Measurements from ENCODE around the gene PAQR7. TPM values are rescaled to one million over a fixed set of nuclear protein-coding genes. Genes with fewer than 3 reads are reported as not detected.
A peak's percentile ranks its signal among the peaks of the same experiment; 100 is the strongest.

PAQR7 gene
- total RNA-seq, 1 donor from 2014 or later: 15.1 TPM

GRCh38 chr1:25862785-25863485 is 12.6 kb downstream of the PAQR7 start:
- no peak overlapping the region for H3K4me3 Mint-ChIP-seq (ENCODE audit: unreplicated experiment)
- no peaks in the 10 kb centered on the region for H3K9me3 ChIP-seq (ENCODE audit: insufficient read depth, low read depth, low read length)
- no peak for FAIRE-seq

GRCh38 chr1:25861316-25862286 is 13.9 kb downstream of the PAQR7 start:
- H3K4me3 Mint-ChIP-seq (ENCODE audit: unreplicated experiment): peak overlapping the region; percentile 16
- TF ChIP-seq CTCF (IDR thresholded peaks at IDR 0.05; ENCODE audit: insufficient read depth, low read depth, low read length) (no peak), EZH2 (IDR thresholded peaks at IDR 0.05; ENCODE audit: insufficient read depth, low read length) (no peak)

More at GRCh38 chr1:25862785-25863485, 12.6 kb downstream of the PAQR7 start:
- TF ChIP-seq CTCF (IDR thresholded peaks at IDR 0.05; ENCODE audit: insufficient read depth, low read depth, low read length): no peak
- no peak for TF ChIP-seq EZH2 (IDR thresholded peaks at IDR 0.05; ENCODE audit: insufficient read depth, low read length)
- Histone ChIP-seq H3K4me3 (ENCODE audit: insufficient read depth, low read depth, low read length) (no peak overlapping the region), H3K36me3 (ENCODE audit: insufficient read depth, low read length) (peaks cover 6% of the 10 kb centered on the region), H2AFZ (ENCODE audit: low read depth, low read length) (no peak overlapping the region), H3K79me2 (ENCODE audit: insufficient read depth, low read length) (peaks cover 10% of the 10 kb centered on the region), H3K27me3 (ENCODE audit: insufficient read depth, low read length) (no peaks in the 10 kb centered on the region), H3K27ac (ENCODE audit: low read depth, low read length) (no peak overlapping the region), H3K4me1 (ENCODE audit: insufficient read depth, low read length) (peaks cover 10% of the 10 kb centered on the region), H3K4me2 (ENCODE audit: low read length) (no peak overlapping the region), H4K20me1 (ENCODE audit: insufficient read depth, low read length) (peaks cover 11% of the 10 kb centered on the region), H3K9ac (ENCODE audit: low read length) (no peak overlapping the region)
- no peaks in the 10 kb centered on the region for H3K27me3 Mint-ChIP-seq (ENCODE audit: low read depth, unreplicated experiment)
- no peak for DNase-seq (ENCODE audit: low read depth)
- H3K27ac Mint-ChIP-seq (ENCODE audit: unreplicated experiment): no peak overlapping the region
- H3K36me3 Mint-ChIP-seq (ENCODE audit: low read depth, unreplicated experiment): peaks cover 11% of the 10 kb centered on the region
- H3K4me1 Mint-ChIP-seq (ENCODE audit: low read depth, unreplicated experiment): peaks cover 11% of the 10 kb centered on the region
- H3K9me3 Mint-ChIP-seq (ENCODE audit: unreplicated experiment): no peaks in the 10 kb centered on the region

More at GRCh38 chr1:25861316-25862286, 13.9 kb downstream of the PAQR7 start:
- no peaks in the 10 kb centered on the region for H3K9me3 Mint-ChIP-seq (ENCODE audit: unreplicated experiment)
- Histone ChIP-seq H3K4me3 (ENCODE audit: insufficient read depth, low read depth, low read length) (no peak overlapping the region), H3K27me3 (ENCODE audit: insufficient read depth, low read length) (no peaks in the 10 kb centered on the region), H3K4me2 (ENCODE audit: low read length) (no peak overlapping the region), H3K4me1 (ENCODE audit: insufficient read depth, low read length) (peaks cover 10% of the 10 kb centered on the region), H3K79me2 (ENCODE audit: insufficient read depth, low read length) (peaks cover 15% of the 10 kb centered on the region), H3K36me3 (ENCODE audit: insufficient read depth, low read length) (peaks cover 6% of the 10 kb centered on the region), H3K9me3 (ENCODE audit: insufficient read depth, low read depth, low read length) (no peaks in the 10 kb centered on the region), H2AFZ (ENCODE audit: low read depth, low read length) (no peak overlapping the region), H3K9ac (ENCODE audit: low read length) (no peak overlapping the region), H4K20me1 (ENCODE audit: insufficient read depth, low read length) (peaks cover 6% of the 10 kb centered on the region), H3K27ac (ENCODE audit: low read depth, low read length) (no peak overlapping the region)
- no peaks in the 10 kb centered on the region for H3K27me3 Mint-ChIP-seq (ENCODE audit: low read depth, unreplicated experiment)
- FAIRE-seq: no peak
- H3K36me3 Mint-ChIP-seq (ENCODE audit: low read depth, unreplicated experiment): peaks cover 10% of the 10 kb centered on the region
- H3K27ac Mint-ChIP-seq (ENCODE audit: unreplicated experiment): no peak overlapping the region
- DNase-seq (ENCODE audit: low read depth): no peak
- peaks cover 11% of the 10 kb centered on the region for H3K4me1 Mint-ChIP-seq (ENCODE audit: low read depth, unreplicated experiment)

Data from astrocyte (in vitro differentiated cells and primary cell).